ENCODE results near the gene LRRC51.
"Not testable (repeated sequence)": the region's sequence is repeated elsewhere in the genome, so short reads cannot be mapped to it uniquely, and the experiment has no call there.

LRRC51 gene

DNA sequence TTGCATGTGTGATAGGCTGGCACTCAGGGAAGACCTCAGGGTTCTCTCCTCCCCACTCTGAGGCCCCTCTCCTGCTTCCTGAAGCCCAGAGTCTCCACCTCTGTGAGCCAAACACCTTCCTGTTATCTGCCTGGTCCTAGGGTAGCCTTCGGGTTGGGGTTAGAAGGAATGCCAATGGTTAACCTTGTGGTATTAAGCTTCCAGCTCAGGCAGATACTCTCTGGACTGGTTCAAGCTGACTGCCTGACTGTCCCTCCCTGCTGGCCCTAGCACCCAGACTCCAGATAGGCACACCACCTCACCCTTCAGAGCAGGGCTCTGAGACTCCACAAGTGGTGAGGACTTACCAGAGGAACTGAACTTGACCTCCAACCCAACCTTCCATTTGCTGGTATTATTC, 61.9 kb downstream of the LRRC51 start:
- not testable (repeated sequence) for DNase-seq

DNA sequence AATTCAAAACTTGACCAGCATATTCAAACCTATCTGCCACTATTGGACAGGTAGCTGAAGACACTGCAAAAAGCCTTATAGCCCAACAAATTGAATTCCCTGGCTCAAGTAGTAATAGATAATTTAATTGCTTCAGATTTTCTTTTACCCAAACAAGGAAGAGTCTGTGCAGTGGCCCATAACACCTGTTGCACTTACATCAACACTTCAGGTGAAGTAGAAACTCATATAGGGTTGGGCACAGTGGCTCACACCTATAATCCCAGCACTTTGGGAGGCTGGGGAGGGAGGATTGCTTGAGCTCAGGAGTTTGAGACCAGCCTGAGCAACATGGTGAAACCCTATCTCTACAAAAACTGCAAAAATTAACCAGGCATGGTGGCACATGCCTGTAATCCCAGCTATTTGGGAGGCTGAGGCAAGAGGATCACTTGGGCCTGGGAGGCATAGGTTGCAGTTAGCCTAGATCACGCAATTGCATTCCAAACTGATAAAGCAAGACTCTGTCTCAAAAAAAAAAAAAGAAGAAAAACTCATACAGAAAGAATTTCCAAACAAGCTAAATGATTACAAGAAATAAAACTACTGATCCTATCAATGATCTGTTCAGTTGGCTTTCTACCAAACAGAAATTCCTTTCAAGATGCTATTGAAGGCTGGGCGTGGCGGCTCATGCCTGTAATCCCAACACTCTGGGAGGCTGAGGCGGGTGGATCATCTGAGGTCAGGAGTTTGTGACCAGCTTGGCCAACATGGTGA, 64.3 kb downstream of the LRRC51 start:
- DNase-seq: no peak
